ENCODE results near the gene DHX29.

- no peak for TF ChIP-seq POLR2A (IDR thresholded peaks at IDR 0.05)
- no peak for TF ChIP-seq CTCF (IDR thresholded peaks at IDR 0.05)
Observed at GRCh38 chr5:55316289-55316688, 8.8 kb upstream of the DHX29 start.

Measured in thyroid gland (tissue), 4 donors.